Sigmoid colon (tissue), 4 donors: ENCODE data around the gene SSX5.

Experiments used
- EP300 ChIP-seq, 4 donors: sonication (generic); formaldehyde crosslinking; IDR thresholded peaks; one replicate each; pipeline ENCODE4 v1.6.1; 2017; ENCODE audit warnings: antibody characterized with exemption in 4 of 4
- POLR2A ChIP-seq, 2 donors: fragments of 450-650 bp; IDR thresholded peaks; one replicate each; pipeline ENCODE4 v1.6.1; 2016; ENCODE audit warnings: antibody characterized with exemption in 2 of 2, mild to moderate bottlenecking in 2 of 2, moderate library complexity in 2 of 2
- POLR2AphosphoS5 ChIP-seq, 4 donors: sonication (generic); formaldehyde crosslinking; IDR thresholded peaks; one replicate each; pipeline ENCODE4 v1.6.1; 2017; ENCODE audit warnings: antibody characterized with exemption in 4 of 4
- TF ChIP-seq, protein P1 (sequence below), 4 experiments: fragments of 450-650 bp in 3 of 4; fragments of 200-600 bp in 1 of 4; IDR thresholded peaks; one replicate each; pipeline ENCODE4 v1.5.1; 2016 to 2019; ENCODE audit warnings: antibody characterized with exemption in 4 of 4, mild to moderate bottlenecking in 3 of 4, moderate library complexity in 2 of 4

- TF ChIP-seq, protein P1, sequence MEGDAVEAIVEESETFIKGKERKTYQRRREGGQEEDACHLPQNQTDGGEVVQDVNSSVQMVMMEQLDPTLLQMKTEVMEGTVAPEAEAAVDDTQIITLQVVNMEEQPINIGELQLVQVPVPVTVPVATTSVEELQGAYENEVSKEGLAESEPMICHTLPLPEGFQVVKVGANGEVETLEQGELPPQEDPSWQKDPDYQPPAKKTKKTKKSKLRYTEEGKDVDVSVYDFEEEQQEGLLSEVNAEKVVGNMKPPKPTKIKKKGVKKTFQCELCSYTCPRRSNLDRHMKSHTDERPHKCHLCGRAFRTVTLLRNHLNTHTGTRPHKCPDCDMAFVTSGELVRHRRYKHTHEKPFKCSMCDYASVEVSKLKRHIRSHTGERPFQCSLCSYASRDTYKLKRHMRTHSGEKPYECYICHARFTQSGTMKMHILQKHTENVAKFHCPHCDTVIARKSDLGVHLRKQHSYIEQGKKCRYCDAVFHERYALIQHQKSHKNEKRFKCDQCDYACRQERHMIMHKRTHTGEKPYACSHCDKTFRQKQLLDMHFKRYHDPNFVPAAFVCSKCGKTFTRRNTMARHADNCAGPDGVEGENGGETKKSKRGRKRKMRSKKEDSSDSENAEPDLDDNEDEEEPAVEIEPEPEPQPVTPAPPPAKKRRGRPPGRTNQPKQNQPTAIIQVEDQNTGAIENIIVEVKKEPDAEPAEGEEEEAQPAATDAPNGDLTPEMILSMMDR (IDR thresholded peaks at IDR 0.05): no peak
- TF ChIP-seq EP300 (IDR thresholded peaks at IDR 0.05) (no peak), POLR2A (IDR thresholded peaks at IDR 0.05) (no peak), POLR2AphosphoS5 (IDR thresholded peaks at IDR 0.05) (no peak)
Measured at GRCh38 chrX:48196745-48197201, at the start of gene SSX5.
